HUES48 (cell line): ENCODE measurements around the gene HES5.

Source experiments
- H3K27ac ChIP-seq: one replicate; pipeline ENCODE4 v1.7.0; 2013; ENCODE audit warnings: low read depth, low read length, inconsistent platforms
- H3K27me3 ChIP-seq: 2 replicates; pipeline ENCODE4 v1.6.1; 2013; ENCODE audit warnings: mild to moderate bottlenecking, low read length; ENCODE audit not compliant: control insufficient read depth, insufficient read depth
- H3K36me3 ChIP-seq: 2 replicates; pipeline ENCODE4 v1.6.1; 2013; ENCODE audit warnings: low read length; ENCODE audit not compliant: control insufficient read depth, insufficient read depth
- H3K4me1 ChIP-seq: 2 replicates; pipeline ENCODE4 v1.6.1; 2013; ENCODE audit warnings: mild to moderate bottlenecking, low read length; ENCODE audit not compliant: control insufficient read depth, insufficient read depth
- H3K4me3 ChIP-seq: 2 replicates; pipeline ENCODE4 v1.5.1; 2013; ENCODE audit warnings: mild to moderate bottlenecking, low read depth, low read length
- H3K9ac ChIP-seq: 2 replicates; pipeline ENCODE4 v1.6.1; 2013; ENCODE audit warnings: mild to moderate bottlenecking, low read depth, low read length, moderate library complexity
- H3K9me3 ChIP-seq: 2 replicates; pipeline ENCODE4 v1.6.1; 2013; ENCODE audit warnings: low read length; ENCODE audit not compliant: control insufficient read depth, insufficient read depth

Gene HES5

DNA sequence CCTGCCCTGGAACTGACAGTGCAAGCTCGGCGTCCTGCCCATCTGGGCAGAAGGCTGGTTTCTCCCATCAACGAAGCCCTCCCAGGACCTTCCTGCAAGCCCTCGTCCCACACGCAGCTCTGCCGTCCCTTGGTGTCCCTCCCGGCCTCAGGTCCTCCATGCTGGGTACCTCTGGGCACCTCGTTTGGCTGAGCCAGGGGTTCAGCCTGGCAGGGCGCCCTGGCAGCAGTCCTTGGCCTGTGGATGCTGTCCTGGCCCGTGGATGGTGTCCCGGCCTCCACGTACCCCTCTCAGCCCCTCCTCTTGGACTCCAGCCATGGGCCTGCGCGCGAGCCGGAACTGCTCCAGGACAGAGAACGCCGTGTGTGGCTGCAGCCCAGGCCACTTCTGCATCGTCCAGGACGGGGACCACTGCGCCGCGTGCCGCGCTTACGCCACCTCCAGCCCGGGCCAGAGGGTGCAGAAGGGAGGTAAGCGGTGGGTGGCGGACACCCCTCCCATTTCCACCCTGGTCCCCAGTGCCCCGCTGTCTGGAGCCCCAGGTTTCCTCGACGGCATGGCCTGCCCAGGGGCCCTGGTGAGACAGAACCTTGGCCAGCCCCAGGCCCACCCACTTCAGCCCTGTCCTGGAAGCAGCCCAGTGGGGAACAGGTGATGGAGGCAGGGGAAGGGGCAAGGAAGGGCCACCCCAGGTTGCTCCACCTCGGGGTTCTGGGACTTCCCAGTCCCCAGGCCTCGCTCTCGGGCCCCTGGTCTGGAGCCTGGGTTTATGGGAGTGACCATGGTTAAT is 29.6 kb upstream of the HES5 start:
- Histone ChIP-seq H3K9ac (no peak overlapping the region), H3K9me3 (no peaks in the 10 kb centered on the region), H3K4me1 (peaks cover 10% of the 10 kb centered on the region), H3K27me3 (no peaks in the 10 kb centered on the region), H3K36me3 (no peaks in the 10 kb centered on the region), H3K27ac (no peak overlapping the region), H3K4me3 (no peak overlapping the region)

DNA sequence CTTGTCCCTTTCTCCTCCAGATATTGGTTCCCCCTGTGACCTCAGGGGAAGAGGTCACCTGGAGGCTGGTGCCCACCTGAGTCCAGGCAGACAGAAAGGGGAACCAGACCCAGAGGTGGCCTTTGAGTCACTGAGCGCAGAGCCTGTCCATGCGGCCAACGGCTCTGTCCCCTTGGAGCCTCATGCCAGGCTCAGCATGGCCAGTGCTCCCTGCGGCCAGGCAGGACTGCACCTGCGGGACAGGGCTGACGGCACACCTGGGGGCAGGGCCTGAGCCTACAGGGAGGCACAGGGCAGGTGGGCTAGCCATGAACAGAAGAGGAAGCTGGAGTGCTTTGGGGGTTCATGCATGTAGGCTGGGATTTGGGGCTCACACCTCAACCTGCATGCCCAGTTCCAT is 28.8 kb upstream of the HES5 start:
- no peaks in the 10 kb centered on the region for H3K9me3 ChIP-seq
- peaks cover 10% of the 10 kb centered on the region for H3K4me1 ChIP-seq
- H3K27ac ChIP-seq, result no peak overlapping the region
- no peaks in the 10 kb centered on the region for H3K36me3 ChIP-seq
- H3K4me3 ChIP-seq, result no peak overlapping the region
- H3K27me3 ChIP-seq, result no peaks in the 10 kb centered on the region
- no peak overlapping the region for H3K9ac ChIP-seq

DNA sequence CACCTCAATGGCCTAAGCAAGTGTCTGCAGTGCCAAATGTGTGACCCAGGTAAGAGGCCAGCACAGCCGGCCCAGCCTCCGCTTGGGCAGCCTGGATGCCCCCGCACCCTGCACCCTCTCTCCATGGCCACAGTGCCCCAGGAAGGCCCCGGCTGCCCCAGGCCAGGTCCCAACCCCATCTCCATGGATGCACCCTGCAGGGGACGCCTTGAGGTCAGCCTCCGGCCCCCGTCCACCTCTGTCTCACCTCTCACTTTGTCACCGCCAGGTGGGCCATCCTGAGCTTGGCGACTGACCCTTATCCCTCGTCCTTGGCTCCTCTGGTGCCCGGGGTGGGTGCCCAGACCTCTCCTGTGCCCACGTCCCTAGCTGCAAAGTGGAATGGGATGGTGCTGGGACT is 28.4 kb upstream of the HES5 start:
- H3K4me3 ChIP-seq, result no peak overlapping the region
- peaks cover 10% of the 10 kb centered on the region for H3K4me1 ChIP-seq
- no peak overlapping the region for H3K27ac ChIP-seq
- no peak overlapping the region for H3K9ac ChIP-seq
- no peaks in the 10 kb centered on the region for H3K36me3 ChIP-seq
- H3K27me3 ChIP-seq, result no peaks in the 10 kb centered on the region
- H3K9me3 ChIP-seq, result no peaks in the 10 kb centered on the region

DNA sequence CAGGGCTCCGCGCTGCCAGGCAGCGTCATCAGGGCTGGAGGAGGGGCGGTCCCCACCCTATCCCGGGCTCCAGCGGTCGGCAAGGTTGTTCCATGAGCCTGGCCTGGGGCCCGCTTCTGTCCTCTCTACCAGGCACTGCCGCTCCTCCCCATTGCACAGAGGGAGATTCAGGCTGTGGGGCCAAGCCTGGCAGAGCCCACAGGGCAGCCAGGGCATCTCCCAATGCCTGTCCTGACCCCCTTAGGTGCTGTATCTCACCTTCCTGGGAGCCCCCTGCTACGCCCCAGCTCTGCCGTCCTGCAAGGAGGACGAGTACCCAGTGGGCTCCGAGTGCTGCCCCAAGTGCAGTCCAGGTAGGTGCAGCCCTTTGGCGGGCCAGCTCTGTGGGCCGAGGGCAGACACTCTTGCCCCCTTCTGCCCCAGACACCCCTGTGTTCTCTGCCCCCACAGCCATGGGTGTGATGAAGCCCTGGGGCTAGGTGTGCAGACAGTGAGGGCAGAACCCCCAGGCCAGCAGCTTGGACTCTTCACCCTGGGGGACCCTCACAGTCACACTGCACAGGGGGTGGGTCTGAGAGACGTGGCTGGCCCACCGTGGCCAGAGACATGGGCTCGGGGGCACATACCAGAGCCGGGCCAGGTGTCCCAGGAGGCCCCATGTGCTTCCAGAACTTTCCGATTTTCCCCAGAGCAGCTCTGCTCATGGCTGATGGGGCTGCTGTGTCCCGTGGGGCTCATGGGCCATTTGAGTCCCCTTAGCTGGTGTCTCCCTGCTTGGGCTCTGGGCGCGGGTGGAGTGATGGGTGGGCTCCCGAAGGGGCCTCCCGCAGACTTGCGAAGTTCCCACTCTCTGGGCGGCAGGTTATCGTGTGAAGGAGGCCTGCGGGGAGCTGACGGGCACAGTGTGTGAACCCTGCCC is 27.7 kb upstream of the HES5 start:
- Histone ChIP-seq H3K27ac (no peak overlapping the region), H3K9me3 (no peaks in the 10 kb centered on the region), H3K4me1 (peaks cover 10% of the 10 kb centered on the region), H3K9ac (no peak overlapping the region), H3K27me3 (no peaks in the 10 kb centered on the region), H3K36me3 (no peaks in the 10 kb centered on the region), H3K4me3 (no peak overlapping the region)

DNA sequence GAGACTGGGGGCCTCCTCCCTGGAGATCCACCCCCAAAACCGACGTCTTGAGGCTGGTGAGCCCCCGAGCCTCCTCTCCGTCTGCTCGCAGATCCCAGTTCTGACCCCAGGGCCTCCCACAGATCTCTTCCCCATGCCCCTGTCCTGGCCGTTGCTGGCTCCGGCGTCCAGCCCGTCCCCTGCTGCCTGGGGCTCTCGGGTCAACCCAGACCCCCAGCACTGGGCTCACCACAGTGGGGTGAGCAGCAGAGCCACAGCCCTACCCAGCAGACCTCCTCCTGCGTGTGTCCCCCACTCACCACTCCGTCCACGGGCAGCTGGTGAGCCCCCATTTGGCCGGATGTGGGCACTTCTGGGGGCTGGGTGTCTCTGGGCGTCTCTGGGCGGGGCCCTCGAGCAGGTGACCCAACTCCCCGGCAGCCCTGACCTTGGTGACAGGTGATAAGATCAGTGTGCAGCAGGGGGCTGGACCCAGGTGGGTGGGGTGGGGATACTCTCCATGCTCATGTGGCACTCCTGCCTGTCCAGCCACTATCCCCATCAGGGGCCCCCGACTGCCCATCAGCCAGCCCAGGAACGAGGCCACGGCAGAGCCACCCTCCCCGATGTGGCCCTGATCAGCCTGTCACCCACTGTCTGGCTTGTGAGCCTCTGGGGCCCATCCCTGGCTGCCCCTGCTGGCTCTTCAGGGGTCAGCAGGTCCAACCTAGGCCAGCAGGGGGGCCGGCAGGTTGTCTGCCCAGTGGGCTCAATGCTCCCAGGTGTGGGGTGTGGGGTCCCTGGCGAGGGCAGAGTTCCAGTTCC is 26.8 kb upstream of the HES5 start:
- no peaks in the 10 kb centered on the region for H3K9me3 ChIP-seq
- no peak overlapping the region for H3K27ac ChIP-seq
- peaks cover 10% of the 10 kb centered on the region for H3K4me1 ChIP-seq
- no peaks in the 10 kb centered on the region for H3K36me3 ChIP-seq
- H3K27me3 ChIP-seq, result no peaks in the 10 kb centered on the region
- no peak overlapping the region for H3K9ac ChIP-seq
- H3K4me3 ChIP-seq, result no peak overlapping the region

DNA sequence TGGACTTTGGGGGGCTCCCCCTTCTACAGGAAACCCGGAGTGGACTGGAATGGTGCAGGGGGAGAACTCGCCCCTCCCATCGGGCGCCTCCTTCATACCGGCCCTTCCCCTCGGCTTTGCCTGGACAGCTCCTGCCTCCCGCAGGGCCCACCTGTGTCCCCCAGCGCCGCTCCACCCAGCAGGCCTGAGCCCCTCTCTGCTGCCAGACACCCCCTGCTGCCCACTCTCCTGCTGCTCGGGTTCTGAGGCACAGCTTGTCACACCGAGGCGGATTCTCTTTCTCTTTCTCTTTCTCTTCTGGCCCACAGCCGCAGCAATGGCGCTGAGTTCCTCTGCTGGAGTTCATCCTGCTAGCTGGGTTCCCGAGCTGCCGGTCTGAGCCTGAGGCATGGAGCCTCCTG is 26.2 kb upstream of the HES5 start, which contains the start of gene TNFRSF14:
Gene TNFRSF14 (plus strand): TSS at position 95 of the 401 bp plus-strand sequence. CDS start 294 bp downstream, at position 389.
- Histone ChIP-seq H3K27me3 (no peaks in the 10 kb centered on the region), H3K4me1 (peaks cover 10% of the 10 kb centered on the region), H3K9ac (no peak within 1 kb of the TSS), H3K9me3 (no peaks in the 10 kb centered on the region), H3K4me3 (no peak within 1 kb of the TSS), H3K27ac (no peak within 1 kb of the TSS), H3K36me3 (no peaks in the 10 kb centered on the region)

DNA sequence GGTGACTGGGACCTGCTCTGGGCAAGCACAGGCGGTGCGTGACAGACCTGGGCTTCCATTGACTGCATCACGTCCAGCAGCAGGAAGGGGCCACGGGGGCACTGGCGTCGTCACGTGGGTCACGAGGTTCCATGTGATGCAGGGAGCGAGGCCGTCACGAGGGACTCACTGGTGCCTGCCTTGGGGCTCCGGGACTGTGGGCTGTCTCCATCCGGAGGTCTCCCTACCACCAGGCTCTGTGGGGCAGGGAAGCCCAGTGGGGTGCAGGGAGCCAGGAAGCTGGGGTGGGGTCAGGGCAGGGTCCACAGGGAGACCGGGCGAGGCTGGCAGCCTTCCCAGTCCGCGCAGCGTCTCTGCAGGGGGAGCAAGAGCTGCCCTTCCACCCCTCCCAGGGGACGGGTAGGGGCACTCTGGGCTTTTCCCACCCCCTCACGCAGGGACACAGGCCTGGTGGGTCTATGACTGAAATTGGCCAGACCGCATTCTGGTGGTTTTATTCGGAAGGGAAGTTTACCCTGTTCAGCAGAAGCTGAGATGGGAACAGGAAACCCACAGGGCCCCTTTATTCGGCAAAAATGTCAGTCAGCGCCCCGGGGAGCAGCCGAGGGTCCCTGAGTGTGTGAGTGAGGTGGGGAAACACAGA is 25.7 kb upstream of the HES5 start:
- no peaks in the 10 kb centered on the region for H3K9me3 ChIP-seq
- peaks cover 10% of the 10 kb centered on the region for H3K4me1 ChIP-seq
- H3K9ac ChIP-seq, result no peak overlapping the region
- no peak overlapping the region for H3K27ac ChIP-seq
- no peaks in the 10 kb centered on the region for H3K27me3 ChIP-seq
- H3K36me3 ChIP-seq, result no peaks in the 10 kb centered on the region
- H3K4me3 ChIP-seq, result no peak overlapping the region

DNA sequence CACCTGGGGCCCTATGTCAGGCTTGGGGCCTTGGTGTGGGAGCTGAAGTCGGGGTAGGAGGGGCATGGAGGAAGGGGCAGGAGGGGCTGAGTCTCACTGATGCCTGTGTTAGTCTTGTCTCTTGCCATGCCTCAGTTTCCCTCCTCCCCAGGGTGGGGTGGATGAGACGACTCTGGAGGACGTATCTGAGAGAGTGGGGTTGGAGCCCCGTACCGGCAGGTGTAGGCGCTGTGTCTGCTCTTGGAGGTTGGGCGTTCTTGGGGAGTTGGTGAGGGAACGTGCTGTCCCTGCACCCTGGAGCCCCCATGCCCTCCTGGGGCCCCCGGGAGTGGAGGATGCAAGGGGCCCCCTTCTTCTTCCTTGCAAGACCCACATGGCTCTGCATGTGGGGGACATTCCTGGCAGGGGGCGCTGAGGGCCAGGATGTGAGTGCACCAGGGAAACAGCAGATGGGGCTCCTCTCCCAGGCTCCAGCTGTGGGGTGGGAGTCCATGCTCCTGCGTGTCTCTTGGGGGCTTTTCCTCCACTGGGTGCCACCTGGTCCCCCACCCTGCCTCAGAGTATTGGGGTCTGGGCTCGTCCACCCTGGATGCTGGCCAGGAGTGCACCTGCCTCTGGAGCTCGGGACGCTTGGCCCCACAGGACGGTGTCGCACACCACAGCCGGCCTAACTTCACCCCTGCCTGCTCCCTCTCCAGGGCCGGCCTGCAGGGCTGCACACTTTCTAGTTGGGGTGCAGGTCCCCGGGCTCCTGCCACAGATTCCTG is 24.7 kb upstream of the HES5 start:
- Histone ChIP-seq H3K9ac (no peak overlapping the region), H3K27me3 (no peaks in the 10 kb centered on the region), H3K27ac (no peak overlapping the region), H3K4me3 (no peak overlapping the region), H3K9me3 (no peaks in the 10 kb centered on the region), H3K36me3 (no peaks in the 10 kb centered on the region), H3K4me1 (peaks cover 10% of the 10 kb centered on the region)

DNA sequence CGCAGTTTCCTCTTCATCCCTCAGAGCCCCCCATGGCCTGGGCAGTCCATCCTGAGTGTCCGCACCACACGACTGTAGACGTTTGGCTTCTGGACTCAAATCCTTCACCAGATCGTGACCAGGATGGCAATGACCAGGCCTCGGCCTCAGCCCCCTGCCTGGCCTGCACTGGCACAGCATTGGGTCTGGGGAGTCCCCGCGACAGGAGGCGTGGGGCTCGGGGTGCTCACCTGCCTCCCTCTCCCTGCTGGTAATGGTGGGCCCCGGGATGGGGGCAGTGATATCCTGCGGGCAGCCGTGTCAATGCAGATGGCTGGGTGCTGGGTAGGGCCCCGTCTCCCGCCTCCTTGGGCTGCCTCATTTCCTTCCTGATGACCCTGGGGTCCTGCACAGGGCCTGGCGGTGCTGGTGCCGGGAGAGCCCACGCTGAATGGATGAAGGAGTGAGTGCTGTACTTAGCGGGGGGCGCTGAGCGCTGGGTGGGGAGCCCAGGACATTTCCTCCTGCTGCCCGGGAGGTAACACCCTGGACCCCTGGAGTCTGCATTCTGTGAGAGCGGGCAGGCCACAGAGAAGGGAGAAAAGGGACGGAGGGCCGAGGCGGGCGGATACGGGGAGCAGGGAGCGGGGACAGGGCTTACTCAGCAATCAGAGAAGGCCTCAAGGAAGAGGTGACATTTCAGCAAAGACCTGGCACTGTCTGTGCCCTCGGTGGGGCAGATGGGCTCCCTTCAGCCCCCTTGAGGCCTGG is 24.0 kb upstream of the HES5 start:
- Histone ChIP-seq H3K36me3 (no peaks in the 10 kb centered on the region), H3K27me3 (no peaks in the 10 kb centered on the region), H3K9me3 (no peaks in the 10 kb centered on the region), H3K4me3 (no peak overlapping the region), H3K4me1 (peaks cover 10% of the 10 kb centered on the region), H3K27ac (no peak overlapping the region), H3K9ac (no peak overlapping the region)
